ENCODE results near the gene KLK8.

KLK8 gene

DNA sequence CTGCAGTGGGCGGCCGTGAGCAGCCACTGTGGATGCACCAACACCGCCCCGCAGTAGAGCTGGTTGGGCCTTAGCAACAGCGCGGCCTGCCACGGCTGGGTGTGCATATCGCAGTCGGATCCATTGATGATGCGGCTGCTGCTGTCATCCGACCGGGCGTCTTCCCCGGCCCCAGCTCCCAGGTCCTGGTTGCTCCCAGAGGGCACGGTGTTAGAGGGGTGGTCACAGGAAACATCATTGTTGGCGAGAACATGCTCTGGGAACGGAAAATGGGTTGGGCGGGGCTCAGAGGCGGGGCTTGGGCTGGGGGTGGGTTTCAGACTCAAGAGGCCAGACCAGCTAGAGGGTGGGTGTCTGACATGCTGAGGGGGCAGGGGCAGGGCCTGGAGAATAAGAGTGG, 51.5 kb downstream of the KLK8 start:
- DNase-seq (ENCODE audit: low read depth, low spot score): no peak

DNA sequence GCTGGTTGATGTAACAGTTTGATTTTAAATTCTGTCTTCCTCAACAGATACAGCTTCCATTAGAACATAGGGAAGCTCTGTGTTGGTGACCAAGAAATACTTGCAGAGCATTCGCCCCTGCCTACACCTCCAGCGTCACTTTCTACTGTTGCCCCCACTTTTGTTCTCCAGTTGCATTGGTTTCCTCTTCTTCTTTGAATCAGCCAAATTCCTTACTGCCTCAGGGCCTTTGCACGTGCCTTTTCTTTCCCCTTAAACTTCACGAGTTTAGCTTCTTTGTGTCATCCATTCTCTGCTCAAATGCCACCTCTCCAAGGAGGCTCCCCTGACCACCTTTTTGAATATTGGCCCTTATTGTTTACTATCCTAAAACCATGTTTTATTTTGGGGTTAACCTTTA, 54.3 kb downstream of the KLK8 start:
- DNase-seq (ENCODE audit: low read depth, low spot score): no peak
